Activated CD4-positive, alpha-beta T cell treated with anti-CD3 and anti-CD28 coated beads, Interleukin-2, amount 50 U/mL, for 48 hours (primary cell): ENCODE measurements around the gene TSPAN1.

Experiments used
- DNase-seq, 2 experiments: peaks; one replicate each; pipeline ENCODE4 v3.0.0-alpha.2; 2020

Gene TSPAN1, protein sequence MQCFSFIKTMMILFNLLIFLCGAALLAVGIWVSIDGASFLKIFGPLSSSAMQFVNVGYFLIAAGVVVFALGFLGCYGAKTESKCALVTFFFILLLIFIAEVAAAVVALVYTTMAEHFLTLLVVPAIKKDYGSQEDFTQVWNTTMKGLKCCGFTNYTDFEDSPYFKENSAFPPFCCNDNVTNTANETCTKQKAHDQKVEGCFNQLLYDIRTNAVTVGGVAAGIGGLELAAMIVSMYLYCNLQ

DNA sequence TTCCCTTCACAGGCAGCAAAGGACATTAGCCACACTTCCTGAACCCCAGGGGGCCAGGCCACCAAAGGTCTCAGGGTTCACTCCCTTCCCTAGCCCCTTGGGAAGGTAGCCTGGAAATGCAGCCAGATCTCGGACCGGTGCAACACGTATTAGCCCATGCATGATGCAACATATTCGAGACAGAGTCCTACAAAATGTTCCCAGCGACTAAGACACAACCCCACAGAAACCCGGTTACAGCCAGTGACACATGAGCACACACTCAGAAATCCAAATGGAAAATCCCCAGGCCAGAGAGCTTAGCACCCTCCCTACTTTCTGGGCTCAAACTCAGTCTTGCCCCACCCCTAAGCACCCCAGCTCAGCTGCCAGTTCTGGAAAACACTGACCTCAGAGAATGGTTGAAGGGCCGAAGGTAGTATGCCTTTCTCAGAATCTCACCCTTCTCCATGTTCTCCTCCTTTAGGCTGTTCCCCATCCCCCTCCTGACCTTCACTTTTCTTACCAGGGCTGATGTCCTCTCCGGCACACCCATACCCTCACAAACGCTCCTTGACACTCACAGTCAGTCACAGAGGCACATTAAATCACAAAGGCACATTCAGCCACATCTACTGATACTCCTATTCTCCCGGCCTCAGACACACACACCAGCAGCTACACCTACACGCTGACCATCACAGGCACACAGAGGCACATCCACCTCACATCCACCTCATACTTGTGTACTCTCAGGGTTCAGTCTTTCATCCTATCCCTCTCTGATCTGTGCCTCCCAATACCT, at the start of gene TSPAN1:
TSS of gene TSPAN1 (plus strand) at position 640 of the 784 bp plus-strand sequence. CDS start 6,021 bp downstream, outside the sequence.
- DNase-seq: no peak

DNA sequence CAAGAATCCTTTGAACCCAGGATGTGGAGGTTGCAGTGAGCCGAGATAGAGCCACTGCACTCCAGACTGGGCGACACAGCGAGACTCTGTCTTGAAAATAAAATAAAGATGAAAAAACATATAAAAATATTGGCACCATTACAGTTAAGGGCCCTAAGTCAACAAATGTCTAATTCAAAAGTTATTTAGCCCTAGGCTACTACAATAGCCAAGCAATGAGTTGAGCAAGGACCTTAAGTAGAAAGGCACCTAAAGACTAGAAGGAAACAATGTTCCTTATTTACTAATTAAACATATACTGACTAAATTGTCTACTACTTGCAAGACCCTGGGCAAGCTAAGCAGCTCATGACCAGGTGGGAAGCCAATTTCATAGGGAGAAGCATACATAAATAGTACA, 46.5 kb upstream of the TSPAN1 start:
- no peak for DNase-seq

DNA sequence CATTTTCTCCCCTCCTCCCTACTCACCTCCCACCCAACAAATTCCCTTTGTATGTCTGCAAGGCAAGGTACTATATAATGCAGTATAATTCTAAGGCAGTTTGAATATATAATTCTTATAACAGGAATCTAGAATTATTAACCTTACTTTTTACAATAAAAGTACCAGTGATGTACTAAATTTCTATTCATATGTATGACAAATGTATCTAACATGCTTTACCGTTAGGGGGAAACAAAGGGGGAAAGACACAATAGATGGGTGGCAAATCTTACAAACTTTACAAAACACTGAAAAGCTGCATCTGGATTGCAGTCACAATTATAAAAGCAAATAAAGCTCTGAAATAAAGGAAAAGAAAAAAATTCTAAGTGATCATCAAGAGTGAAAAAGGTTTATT, 44.8 kb upstream of the TSPAN1 start:
- DNase-seq: no peak

DNA sequence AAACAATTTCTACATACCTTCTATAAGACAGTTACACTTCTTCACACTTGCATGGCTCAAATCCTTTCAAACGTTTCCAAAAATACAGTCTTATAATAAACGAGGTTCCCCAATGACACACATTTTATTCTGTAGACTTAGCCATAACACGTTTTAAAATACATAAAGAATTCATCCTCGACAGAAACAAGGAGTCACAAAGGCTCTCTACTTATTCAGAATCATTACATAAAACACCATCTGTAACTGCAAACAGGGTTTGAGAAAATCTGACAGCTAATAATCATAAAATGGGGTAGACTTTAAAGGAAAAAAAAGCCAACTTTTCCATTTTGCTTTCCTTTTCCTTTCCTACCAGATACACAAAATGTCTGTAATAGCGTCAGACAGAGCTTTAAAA, 44.3 kb upstream of the TSPAN1 start:
- DNase-seq: no peak

DNA sequence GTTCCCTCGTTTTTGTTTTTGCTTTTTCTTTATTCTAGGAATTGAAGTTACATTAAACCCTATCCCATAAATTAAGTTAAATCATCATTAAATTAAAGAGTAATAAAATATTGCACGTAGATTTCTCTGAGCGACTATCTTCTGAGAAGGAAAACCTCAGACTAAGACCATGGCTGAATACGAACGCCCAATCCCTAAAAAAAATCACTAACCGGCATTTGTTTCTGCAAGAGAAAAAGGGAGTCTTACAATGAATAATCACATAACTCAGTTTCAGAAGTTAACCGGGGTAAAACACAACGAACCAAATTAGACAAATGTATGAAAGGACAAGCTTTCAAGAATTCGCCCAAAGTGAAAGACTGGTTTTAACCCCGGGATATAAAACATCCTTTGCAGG, 43.8 kb upstream of the TSPAN1 start:
- no peak for DNase-seq

DNA sequence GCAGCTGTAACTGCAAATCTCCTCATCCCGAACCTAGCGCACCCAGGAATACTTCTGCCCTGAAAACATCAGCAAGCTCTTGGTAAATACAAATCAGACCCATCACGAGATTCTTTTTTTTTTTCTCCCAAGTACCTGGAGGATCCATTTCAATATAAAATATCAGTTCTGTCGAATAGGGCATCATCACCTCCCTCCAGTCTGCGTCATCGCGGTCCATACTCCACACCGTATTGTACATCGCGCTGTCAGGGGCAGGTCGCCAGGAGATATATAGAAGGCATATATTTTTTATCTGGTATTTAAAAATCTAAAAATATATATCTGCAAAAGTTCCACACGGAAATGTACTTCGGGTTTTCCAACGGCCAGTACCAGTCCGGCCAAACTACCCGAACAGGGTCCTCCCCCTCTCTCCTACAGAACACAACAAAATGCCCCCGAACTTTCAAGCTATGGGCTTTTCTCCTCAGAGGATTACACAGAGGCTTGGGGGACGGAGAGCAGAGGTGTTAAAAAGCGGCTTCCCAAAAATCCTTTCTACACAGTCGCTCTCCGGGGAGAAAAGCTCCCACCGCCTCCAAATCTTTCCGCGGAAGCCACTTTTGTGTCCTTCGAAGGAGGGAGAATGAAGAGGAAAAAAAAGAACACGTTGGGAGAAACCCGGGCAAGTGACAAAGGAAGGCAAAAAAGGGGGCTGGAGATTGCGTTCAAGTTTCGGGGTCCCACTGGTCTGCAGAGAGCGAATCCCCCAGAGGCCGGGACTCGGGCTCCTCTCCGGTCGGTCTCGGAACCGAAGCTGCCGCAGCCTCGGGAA, 43.0 kb upstream of the TSPAN1 start:
- peak; percentile 21 to 36 for DNase-seq

DNA sequence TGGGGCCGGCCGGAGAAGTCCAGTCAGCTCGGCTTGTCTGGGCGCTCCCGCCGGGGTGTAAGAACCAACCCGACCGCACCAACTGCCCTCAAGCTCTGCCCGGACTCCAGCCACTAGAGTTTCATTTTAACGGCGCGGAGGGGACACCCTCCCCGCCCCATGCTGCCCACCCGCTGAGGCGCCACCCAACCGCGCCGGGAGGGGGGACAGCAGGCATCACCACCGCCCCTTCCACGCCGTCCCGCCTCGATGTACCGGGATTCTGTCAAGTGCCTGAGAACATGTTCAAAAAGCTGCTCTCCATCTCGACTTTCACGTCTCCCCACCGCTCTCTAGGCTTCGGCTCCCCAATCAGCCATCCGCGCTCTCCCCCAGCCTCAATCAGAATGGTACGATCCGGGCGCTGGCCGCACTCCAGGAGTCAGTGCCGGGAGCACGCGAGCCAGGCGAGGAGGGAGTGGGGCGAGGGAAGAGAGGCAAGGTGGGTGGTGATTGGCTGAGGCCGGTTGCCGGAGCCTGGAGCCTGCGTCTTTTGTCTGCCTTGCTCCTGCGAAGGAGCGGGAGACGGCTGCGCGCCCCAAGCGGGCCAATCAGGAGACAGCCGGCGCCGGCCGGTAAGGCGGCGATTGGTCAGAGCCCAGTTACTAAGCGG, 42.2 kb upstream of the TSPAN1 start, which contains the start of gene PIK3R3:
TSS of gene PIK3R3 (minus strand) at position 101 of the 652 bp plus-strand sequence. CDS start 677 bp downstream, outside the sequence.
- peak; percentile 91 to 93 for DNase-seq

DNA sequence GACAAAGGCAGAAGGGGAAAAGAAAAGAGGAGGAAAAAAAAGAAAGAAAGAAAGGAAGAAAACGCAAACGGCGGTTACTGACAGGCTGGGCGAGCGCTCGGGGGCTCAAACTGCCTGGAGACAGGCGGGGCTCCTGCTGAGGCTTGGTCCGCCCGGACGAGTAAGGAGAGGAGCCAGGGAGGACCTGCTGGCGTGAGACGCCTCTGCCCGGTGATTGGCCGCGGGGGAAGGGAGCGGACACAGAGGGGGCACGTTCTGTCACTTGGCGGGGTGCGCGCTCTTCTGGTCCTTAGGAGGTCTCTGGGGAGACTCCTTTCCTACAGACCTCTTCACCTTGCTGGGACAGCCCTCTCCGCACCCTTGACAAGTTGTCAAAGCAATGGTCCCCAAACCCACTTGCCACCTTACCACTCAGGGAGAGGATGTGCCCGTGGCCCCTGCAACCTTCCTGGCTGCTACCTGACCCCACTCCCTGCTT, 41.7 kb upstream of the TSPAN1 start:
- no peak for DNase-seq

DNA sequence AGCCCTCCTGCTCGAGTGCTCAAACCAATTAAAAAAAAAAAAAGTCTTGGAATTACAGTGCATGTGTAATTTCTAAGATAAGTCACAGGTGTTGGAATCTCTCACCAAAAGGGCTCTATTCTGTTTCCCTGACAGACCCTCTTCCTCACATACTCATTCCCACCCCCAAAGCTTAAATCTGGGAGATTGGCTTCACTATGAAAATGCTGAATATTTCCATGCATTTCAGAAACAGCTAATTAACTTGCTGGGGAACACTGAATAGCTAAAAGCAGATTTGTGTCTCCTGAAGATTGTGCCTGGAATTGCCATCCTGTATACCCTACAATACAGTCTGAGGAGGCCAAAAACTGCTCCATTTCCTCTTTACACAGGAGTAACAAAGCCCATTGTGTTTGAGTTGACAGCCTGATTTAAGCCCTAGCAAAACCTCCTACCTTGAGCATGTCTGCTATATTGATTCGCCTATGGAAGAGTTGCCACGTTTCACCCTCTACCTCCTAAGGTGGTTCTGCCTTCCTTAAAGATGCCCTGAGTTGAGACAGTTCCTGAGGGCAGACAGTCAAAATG, 41.0 kb upstream of the TSPAN1 start:
- DNase-seq: no peak

DNA sequence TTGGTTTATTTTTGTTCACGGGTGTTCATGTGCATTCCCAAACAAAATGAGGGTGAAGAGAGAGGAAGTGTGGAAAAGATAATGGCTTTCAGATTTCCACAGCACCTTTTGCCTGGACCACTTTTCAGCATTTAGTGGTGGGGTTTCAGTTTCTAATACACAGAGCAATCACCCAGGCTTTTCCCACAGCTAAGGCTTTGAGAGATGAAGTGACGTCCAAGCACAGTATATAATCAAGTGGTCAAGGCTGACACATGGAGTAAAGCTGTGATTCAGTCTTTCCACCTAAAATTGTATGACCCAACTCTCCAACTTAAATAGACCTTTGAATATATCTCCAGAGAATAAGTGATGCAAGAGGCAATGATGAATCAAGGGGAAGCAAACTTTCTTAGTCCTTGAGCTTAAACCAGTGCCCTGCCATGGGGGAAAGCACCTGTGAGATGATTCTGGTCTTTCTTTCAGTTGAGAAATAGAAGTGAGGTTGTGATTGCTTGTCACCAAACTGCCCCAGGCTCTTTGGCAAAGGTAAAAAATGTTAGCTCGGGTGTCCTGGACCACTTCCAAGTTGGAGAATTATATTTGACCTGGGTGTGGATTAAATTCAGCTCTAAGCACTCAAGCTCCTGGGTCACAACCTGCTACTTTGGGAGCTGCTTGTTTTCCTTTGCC, 40.1 kb upstream of the TSPAN1 start:
- DNase-seq: no peak

DNA sequence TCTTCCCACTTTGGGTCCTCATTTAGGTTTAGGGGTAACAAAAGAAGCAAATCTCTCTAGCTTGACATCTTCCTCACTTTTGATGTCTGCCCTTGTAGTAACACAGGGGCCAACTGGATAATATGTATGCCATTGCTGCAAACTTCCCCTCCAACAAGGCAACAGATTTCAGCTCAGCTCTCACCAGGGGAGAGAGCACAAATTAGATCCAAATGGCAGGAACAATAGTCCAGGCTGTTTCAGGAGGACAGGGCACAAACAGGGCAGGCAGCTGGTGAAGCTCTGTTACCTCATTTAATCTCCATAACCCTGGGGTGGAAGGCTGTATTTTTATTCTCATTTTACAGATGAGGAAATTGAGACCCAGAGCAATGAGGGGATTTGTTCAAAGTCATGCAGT, 38.2 kb upstream of the TSPAN1 start:
- no peak for DNase-seq

DNA sequence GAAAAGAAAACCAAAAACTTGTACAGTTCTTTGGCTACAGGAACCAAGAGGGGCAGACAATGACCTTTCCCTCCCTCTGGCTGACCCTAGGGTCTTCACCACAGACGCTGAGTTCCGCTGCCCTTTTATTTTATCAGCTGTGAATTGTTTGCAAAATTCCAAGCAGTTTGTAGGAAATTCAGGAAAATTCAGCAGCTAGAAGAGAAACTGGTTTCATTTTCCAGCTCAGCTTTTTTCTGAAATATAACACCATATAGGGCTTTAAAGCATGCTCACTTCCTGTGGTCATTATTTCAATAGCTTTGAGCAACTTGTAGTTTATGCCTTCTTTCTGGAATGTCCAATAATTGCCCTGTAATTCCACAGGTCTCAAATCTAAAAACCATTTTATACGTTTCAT, 37.0 kb upstream of the TSPAN1 start:
- DNase-seq: no peak

DNA sequence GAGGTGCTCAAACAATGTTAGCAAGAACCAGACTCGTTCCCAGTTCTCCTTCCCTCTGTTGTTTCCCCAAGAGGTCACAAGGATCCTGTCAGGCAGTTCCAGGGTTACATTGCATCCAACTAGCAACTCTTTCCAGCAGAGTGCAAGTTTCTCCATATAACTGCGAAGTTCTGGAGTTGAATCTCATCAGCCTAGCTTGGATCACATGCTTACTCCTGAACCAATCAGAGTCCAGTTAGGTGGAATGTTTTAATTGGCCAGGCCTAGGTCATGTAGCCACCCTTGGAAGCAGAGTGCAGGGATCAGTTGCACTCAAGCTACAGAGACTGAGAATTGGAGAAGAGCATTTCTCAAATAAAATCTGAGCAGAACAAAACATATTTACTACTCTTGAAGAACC, 26.6 kb upstream of the TSPAN1 start:
- DNase-seq: no peak

DNA sequence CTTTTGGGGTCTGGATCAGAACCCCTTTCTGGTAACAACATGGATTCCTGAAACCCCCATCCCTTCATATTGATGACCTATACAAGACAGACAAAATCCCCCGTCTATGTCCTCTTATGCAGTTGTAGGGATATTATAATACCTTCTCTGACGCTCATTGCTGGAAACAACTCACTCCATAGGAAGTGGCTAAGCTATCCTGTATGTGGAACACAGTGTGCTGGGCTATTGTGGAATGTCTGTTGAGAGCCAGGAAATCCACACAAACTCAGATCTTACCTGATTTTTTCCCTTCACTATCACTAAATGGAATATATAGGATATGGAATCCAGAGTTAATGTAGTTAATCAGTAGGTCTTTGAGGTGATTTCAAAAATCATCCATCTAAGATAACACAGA, 24.8 kb upstream of the TSPAN1 start:
- no peak for DNase-seq

DNA sequence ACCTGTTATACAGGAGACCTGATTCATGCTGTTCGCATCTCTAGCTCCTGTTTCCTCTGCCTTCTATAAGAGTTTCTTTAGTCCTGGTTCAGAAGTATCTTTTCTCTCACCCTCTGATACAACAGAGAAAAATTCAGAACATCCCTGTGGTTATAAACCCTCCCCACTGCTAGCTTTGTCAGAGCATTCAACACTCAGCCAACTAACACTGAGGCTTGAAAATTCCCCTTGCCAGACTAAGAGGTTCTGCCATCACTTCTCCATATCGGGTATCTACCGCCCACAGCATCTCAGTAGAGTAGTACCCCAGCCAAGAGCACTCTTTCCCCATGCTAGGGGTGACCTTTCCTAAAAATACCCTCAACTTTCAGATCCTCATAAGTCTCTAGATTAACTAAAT, 22.9 kb upstream of the TSPAN1 start:
- DNase-seq: no peak

DNA sequence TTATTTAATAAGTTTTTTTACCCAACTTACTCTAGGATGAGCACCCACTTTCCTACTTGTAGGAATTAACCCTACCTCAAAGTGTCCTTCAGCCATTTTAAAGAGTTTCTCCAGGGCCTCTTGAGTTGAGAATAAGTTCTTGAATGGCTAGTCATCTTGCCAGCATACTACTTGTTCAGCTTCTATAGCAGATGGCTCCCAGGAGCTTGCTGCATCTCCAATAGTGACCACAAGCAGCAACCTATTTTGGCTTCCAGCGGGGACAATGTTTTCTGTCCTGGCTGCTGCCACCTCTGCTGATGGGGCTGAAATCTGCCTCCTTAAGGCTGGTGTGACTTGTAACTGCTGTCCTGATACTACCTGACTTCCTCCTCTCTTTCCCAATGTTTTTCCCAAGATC, 21.7 kb upstream of the TSPAN1 start:
- no peak for DNase-seq

DNA sequence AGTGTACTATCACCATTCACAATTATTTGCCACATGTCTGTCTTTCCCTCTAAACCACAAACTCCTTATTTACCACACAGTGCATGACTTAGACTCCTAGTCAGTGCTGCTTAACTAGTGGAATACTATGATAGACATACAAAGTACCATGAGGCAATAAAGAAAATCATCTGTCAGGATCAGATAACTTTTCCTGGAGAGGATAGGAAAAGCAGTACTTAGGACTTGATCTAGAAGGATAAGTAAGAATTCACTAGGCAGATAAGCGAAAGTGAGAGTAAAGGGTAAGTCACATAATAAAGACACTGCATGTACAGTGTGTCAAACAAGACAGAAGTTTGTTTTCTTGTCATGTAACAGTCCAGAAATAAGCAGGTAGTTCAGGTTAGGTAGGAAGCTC, 21.2 kb upstream of the TSPAN1 start:
- no peak for DNase-seq

DNA sequence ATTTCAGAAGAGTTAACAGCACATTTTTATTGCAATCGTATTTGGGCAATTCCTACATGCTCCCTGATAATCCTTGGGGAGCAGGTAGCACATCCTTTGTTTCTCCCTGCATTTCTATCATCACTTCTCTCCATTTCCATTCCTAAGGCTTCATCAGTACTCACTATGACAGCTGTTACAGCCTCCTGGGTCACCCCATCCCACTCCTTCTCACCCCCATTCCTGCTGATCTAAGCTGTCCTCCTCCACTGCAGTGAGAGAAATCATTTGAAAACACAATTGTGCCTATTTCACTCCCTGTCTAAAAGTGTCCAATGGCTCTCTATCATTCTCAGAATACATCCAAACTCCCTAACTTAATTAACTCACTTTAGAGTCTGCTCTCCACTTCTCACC, 17.0 kb upstream of the TSPAN1 start:
- no peak for DNase-seq

DNA sequence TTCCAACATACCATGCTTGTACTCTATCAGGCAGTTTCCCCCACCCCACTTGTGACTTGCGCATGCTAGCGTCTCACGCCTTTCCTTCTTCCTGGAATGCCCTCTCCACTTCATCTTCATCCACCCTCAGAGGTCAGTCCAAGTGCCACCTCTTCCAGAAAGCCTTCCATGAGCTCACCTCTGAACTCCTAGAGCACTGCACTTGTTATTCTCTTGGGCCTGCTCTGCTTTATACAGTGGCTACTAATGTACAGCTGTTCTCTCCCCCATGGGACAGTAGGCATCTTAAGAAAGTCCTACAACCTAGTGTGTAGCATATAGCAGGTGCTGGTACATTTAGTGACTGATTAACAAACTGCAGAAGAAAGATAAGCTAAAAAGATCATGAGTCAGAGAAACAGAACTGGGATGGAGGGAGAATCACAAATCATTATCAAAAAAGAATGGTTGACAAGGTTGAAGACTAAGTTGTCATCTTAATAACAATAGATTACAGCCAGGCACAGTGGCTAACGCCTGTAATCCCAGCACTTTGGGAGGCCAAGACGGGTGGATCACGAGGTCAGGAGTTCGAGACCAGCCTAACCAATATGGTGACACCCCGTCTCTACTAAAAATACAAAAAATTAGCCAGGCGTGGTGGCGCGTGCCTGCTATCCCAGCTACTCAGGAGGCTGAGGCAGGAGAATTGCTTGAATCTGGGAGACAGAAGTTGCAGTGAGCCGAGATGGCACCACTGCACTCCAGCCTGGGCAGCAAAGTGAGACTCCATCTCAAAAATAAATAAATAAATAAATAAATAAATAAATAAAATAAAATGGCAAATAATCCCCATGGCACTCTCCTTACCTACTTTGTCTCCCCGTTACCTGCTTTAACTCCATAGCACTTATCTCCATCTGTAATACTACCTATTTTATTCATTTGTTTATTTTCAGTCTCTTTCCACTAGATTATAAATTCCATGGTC, 16.3 kb upstream of the TSPAN1 start:
- no peak for DNase-seq

DNA sequence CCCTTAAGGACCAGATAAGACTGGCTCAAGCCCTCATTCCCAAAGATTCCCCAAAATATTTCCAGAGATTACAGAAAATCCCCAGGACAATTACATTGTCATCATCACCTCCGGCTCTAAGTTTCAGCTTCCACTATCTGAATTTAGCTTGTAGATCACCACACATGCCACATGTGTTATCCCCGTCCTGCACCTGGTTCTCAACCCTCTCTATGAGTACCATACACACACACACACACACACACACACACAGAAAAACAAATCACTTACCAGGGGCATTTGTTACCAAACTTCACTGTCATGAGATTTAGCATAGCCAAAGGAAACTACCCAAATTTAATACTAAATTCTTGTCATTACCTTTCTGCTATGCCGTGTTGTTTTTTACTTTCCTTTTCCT, 15.4 kb upstream of the TSPAN1 start:
- no peak for DNase-seq

DNA sequence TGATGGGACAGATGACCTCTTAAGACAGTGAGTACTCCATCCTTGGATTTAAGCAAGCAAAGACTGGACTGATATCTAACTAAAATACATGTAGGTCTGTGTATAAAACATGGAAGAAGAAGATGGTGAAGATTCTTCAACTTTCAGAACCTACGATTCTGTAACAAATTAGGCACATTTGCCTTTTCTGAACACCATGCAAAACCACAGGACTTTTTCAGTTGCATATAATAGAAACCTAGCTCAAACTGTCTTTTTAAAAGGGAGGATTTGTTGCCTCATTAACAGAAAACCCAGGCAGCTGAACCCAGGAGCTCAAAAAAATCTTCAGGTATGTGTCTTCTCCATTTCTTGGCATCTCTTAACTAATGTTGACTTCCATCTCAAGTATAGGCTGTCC, 14.7 kb upstream of the TSPAN1 start:
- no peak for DNase-seq
